ENCODE results near the gene PTPN22.
A peak's percentile ranks its signal among the peaks of the same experiment; 100 is the strongest.

The PTPN22 gene

DNA sequence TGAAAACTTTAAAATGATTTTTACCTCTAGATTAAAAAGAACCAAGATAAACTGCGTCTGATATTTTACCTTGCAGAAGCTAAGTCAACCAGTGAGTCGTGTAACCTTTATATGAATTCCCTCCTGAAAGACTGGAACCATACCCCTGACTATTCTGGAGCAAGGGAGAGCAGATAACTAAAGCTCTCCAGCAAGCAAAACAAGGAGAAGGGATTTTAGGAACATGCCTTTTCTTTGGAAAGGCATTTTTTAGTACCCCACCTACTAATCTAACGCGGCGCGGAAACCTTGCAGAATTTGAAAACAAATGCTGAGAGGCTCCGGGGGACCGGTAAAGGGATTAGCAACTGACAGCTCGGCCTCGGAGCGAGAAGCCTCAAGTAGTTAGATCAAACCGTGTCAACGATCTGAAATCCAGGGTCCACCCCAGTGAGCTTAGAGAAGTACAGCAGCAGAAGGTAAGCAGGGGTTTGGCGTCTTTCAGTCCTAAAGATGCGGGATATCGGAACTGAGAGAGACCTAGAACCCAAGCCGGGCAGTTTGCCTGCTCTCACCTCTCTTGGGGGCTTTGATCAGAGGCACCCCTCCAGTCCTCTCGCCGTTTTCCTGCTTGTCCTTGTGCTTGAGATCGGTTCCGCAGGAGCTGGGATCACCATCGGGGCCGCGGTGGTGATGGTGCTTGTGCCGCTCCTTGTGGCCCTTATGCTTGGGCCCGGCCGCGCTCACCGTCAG is 60.2 kb downstream of the PTPN22 start:
- TF ChIP-seq, protein P1, sequence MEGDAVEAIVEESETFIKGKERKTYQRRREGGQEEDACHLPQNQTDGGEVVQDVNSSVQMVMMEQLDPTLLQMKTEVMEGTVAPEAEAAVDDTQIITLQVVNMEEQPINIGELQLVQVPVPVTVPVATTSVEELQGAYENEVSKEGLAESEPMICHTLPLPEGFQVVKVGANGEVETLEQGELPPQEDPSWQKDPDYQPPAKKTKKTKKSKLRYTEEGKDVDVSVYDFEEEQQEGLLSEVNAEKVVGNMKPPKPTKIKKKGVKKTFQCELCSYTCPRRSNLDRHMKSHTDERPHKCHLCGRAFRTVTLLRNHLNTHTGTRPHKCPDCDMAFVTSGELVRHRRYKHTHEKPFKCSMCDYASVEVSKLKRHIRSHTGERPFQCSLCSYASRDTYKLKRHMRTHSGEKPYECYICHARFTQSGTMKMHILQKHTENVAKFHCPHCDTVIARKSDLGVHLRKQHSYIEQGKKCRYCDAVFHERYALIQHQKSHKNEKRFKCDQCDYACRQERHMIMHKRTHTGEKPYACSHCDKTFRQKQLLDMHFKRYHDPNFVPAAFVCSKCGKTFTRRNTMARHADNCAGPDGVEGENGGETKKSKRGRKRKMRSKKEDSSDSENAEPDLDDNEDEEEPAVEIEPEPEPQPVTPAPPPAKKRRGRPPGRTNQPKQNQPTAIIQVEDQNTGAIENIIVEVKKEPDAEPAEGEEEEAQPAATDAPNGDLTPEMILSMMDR (IDR thresholded peaks at IDR 0.05; ENCODE audit: low read depth, low read length): no peak
- Histone ChIP-seq H3K4me3 (ENCODE audit: low read depth, low read length) (peak overlapping the region; percentile 88), H3K4me1 (no peaks in the 10 kb centered on the region; the same call in 1 of the 2 replicates), H3K36me3 (no peaks in the 10 kb centered on the region), H3K27me3 (no peaks in the 10 kb centered on the region), H3K9me3 (no peaks in the 10 kb centered on the region; the same call in 1 of the 2 replicates)
- peak; percentile 47 for DNase-seq

DNA sequence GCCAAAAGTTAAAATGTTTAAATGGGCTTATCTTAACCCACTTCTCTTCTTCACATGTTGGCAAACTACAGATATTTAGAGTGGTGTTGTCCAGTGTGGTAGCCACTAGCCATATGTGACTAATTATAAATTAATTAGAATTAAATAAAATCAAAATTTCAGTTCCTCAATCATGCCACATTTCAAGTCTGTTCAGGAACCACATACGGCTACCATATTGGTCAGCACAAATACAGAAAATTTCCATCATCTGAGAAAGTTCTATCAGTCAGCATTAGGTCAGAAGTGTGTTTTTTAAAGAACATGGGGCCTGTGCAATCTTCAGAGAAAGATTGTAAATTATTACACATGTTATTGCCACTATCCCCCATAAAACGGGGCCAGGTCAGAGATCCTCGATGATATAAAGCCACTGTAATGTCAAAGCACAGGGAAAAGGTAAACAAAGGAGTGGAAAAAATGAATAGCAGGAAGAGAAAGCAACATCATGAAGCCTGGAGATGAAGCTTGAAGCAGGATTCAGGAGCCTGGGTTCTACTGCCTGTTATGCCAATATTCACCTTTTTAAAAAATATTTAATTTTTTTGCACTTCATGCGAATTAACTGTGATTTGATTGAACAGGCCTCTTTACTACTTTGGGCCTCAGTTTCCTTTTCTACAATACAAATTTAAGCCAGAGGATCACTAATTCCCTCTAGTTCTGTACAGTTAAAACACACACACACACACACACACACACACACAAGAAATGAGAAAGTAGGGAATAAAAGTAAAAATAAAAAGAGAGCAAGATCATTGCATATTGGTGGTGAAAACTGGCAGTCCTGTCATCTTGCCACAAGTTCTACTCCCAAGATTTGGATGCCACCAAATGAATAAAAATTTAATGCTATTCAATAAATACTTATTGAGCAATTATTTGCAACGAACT is 61.6 kb downstream of the PTPN22 start:
- DNase-seq: no peak
- Histone ChIP-seq H3K36me3 (0 out of 2 replicates have a peak, but pooled peaks cover 2% of the 10 kb centered on the region), H3K9me3 (no peaks in the 10 kb centered on the region; the same call in 1 of the 2 replicates), H3K4me1 (no peaks in the 10 kb centered on the region; the same call in 1 of the 2 replicates), H3K27me3 (no peaks in the 10 kb centered on the region), H3K4me3 (ENCODE audit: low read depth, low read length) (peak overlapping the region; percentile 88)
- TF ChIP-seq, protein P1 (IDR thresholded peaks at IDR 0.05; ENCODE audit: low read depth, low read length): no peak

DNA sequence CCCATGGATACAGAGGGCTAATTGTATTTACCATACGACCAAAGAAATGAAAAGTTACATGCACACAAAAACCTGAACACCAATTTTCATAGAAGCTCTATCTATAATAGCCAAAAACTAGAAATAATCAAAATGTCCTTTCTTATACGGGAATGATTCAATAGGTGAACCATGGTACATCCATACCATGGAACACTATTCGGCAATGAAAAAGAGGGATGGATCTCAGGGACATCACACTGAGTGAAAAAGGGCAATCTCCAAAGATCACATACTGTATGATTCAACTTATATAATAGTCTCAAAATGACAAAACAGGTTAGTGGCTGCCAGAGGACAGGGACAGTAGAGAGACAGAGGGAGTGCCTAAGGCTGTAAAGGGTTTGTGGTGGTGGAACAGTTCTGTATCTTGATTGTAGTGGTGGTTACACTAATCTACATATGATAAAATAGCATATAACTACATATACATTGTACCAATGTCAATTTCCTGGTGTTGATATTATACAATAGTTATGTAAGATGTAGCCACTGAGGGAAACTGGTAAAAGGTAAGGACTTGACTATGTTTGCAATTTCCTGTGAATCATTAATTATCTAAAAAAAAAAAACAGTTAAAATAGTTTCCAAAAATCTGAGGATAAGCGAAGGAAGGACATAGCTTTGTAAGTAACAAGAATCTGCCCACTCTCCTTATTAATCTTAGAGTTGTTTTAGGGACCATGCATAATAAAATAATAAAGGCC is 62.9 kb downstream of the PTPN22 start:
- TF ChIP-seq, protein P1 (IDR thresholded peaks at IDR 0.05; ENCODE audit: low read depth, low read length): no peak
- Histone ChIP-seq H3K4me1 (peaks cover 5% of the 10 kb centered on the region), H3K4me3 (ENCODE audit: low read depth, low read length) (no peak overlapping the region), H3K9me3 (no peaks in the 10 kb centered on the region; the same call in 1 of the 2 replicates), H3K36me3 (0 out of 2 replicates have a peak, but pooled peaks cover 2% of the 10 kb centered on the region), H3K27me3 (no peaks in the 10 kb centered on the region)
- DNase-seq: no peak

DNA sequence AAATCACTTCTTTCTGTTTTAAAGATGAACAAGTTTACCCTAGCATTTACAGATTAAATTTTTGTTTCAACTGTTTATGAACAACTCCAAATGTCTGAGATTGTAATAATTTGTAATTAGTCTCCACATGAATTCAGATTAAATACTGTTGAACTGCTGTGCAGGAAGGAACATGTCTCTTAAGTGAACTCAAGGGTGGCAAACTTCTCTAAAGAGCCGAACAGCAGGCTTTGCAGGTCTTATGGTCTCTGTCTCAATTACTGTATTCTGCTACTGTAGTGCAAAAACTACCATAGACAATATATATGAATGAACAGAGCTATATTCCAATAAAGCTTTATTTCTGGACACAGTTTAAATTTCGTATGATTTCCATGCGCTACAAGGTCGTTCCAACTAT is 65.9 kb downstream of the PTPN22 start:
- H3K36me3 ChIP-seq: 0 out of 2 replicates have a peak, but pooled peaks cover 2% of the 10 kb centered on the region
- H3K27me3 ChIP-seq: no peaks in the 10 kb centered on the region
- TF ChIP-seq, protein P1 (IDR thresholded peaks at IDR 0.05; ENCODE audit: low read depth, low read length): no peak
- H3K4me1 ChIP-seq: peaks cover 5% of the 10 kb centered on the region
- H3K9me3 ChIP-seq: no peaks in the 10 kb centered on the region; the same call in 1 of the 2 replicates
- DNase-seq: no peak
- H3K4me3 ChIP-seq (ENCODE audit: low read depth, low read length): no peak overlapping the region

DNA sequence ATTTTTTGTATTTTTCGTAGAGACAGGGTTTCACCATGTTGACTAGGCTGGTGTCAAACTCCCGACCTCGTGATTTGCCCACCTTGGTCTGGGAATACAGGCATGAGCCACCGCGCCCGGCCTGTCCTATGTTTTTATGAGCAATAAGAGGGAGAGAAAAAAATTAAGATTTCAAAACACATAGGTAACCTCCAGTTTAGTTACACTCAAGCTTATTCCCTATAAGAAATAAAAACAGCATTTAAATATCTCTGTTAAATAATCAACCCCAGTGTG is 66.3 kb downstream of the PTPN22 start:
- no peak for DNase-seq
- Histone ChIP-seq H3K4me3 (ENCODE audit: low read depth, low read length) (no peak overlapping the region), H3K36me3 (0 out of 2 replicates have a peak, but pooled peaks cover 2% of the 10 kb centered on the region), H3K4me1 (peaks cover 5% of the 10 kb centered on the region), H3K9me3 (no peaks in the 10 kb centered on the region; the same call in 1 of the 2 replicates), H3K27me3 (no peaks in the 10 kb centered on the region)
- TF ChIP-seq, protein P1 (IDR thresholded peaks at IDR 0.05; ENCODE audit: low read depth, low read length): no peak
